AG09309 (cell line): Measurements from ENCODE around the gene PEAR1.

ENCODE experiments used
- DNase-seq: peaks from one replicate; pipeline ENCODE4 v3.0.0-alpha.2; 2010; ENCODE audit warnings: low read depth
- H3K4me3 ChIP-seq: 2 replicates; pipeline ENCODE4 v1.5.1; 2011; ENCODE audit warnings: mild to moderate bottlenecking, low read depth, low read length, moderate library complexity; ENCODE audit not compliant: control insufficient read depth
- CTCF ChIP-seq: IDR thresholded peaks from 2 replicates; pipeline ENCODE4 v1.5.1; 2011; ENCODE audit warnings: mild to moderate bottlenecking, low read depth, low read length, inconsistent platforms; ENCODE audit not compliant: insufficient read depth, control insufficient read depth; ENCODE audit errors: missing control alignments

The PEAR1 gene

GRCh38 chr1:156885880-156886355, 7.6 kb upstream of the PEAR1 start:
- TF ChIP-seq CTCF, result no peak

GRCh38 chr1:156886583-156887281, 6.8 kb upstream of the PEAR1 start:
- no peak for DNase-seq
- TF ChIP-seq CTCF, result no peak
- H3K4me3 ChIP-seq, result no peak overlapping the region

More at GRCh38 chr1:156885880-156886355, 7.6 kb upstream of the PEAR1 start:
- no peak overlapping the region for H3K4me3 ChIP-seq
- no peak for DNase-seq

GRCh38 chr1:156887317-156887716, 6.2 kb upstream of the PEAR1 start:
- no peak for TF ChIP-seq CTCF
- no peak overlapping the region for H3K4me3 ChIP-seq

GRCh38 chr1:156887734-156888133, 5.8 kb upstream of the PEAR1 start:
- no peak overlapping the region for H3K4me3 ChIP-seq
- no peak for DNase-seq
- no peak for TF ChIP-seq CTCF

More at GRCh38 chr1:156887317-156887716, 6.2 kb upstream of the PEAR1 start:
- no peak for DNase-seq

GRCh38 chr1:156889802-156890580, 3.5 kb upstream of the PEAR1 start:
- peak; percentile 91 for TF ChIP-seq CTCF
- DNase-seq, result peak; percentile 29
- no peak overlapping the region for H3K4me3 ChIP-seq

- DNase-seq, result peak; percentile 21
- peak; percentile 92 for TF ChIP-seq CTCF
- peak overlapping the region; percentile 20 for H3K4me3 ChIP-seq
Observed at GRCh38 chr1:156892190-156893047, 1.1 kb upstream of the PEAR1 start.
